ENCODE data around the gene NAPB.
A peak's percentile ranks its signal among the peaks of the same experiment; 100 is the strongest.

NAPB gene

DNA sequence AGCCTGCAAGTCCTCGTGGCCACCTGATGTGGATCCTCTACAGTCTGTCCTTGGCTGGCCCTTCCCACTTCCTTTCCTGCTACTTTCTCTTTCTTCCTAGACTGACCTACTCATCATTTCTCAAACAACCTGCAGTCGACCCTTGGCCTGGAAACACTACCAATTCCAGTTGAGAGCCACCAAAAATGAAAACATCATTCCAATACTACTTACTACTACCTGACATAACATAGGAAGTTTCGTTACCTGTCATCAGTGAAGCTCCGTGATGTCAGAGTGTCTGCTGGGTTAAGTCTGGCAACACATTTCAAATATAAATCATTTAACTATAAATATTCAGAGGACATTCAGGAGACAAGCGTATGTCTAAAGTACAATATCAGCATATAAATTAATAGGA, 45.5 kb downstream of the NAPB start:
- Histone ChIP-seq H3K36me3 (ENCODE audit: insufficient read depth, low read length) (peaks cover 74% of the 10 kb centered on the region), H3K9ac (ENCODE audit: low read depth, low read length) (no peak overlapping the region)

DNA sequence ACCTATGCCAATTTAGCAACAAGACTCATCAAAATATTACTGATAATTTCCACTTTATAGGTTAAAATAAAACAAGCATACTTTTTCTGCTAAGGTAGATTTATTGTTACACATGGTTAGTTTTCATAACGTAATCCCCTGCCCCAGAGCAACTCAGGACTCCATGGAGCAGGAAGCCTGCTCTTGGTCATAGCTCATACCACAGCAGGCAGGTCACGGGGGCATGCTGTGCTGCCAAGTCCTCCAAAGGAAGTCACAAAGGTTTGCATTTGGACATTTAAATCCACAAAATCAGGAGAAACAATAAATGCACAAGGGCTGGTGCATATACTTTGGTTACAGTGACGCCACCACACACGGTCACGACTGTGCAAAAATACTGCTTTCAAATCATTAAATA, 46.8 kb downstream of the NAPB start:
- Histone ChIP-seq H3K4me3 (ENCODE audit: low read length) (no peak overlapping the region), H3K36me3 (ENCODE audit: insufficient read depth, low read length) (peaks cover 81% of the 10 kb centered on the region), H3K4me1 (ENCODE audit: control insufficient read depth, insufficient read depth, low read length) (no peaks in the 10 kb centered on the region), H3K9me3 (replicated peaks; ENCODE audit: low read length) (no peaks in the 10 kb centered on the region), H3K4me2 (ENCODE audit: low read length) (no peak overlapping the region), H3K9ac (ENCODE audit: low read depth, low read length) (no peak overlapping the region), H3K27me3 (ENCODE audit: control insufficient read depth, insufficient read depth, low read length) (no peaks in the 10 kb centered on the region)

More for the DNA sequence above, 45.5 kb downstream of the NAPB start:
- no peak overlapping the region for H3K4me2 ChIP-seq (ENCODE audit: low read length)
- H3K9me3 ChIP-seq (replicated peaks; ENCODE audit: low read length) = no peaks in the 10 kb centered on the region
- no peak overlapping the region for H3K4me3 ChIP-seq (ENCODE audit: low read length)
- no peaks in the 10 kb centered on the region for H3K27me3 ChIP-seq (ENCODE audit: control insufficient read depth, insufficient read depth, low read length)
- H3K4me1 ChIP-seq (ENCODE audit: control insufficient read depth, insufficient read depth, low read length) = no peaks in the 10 kb centered on the region

DNA sequence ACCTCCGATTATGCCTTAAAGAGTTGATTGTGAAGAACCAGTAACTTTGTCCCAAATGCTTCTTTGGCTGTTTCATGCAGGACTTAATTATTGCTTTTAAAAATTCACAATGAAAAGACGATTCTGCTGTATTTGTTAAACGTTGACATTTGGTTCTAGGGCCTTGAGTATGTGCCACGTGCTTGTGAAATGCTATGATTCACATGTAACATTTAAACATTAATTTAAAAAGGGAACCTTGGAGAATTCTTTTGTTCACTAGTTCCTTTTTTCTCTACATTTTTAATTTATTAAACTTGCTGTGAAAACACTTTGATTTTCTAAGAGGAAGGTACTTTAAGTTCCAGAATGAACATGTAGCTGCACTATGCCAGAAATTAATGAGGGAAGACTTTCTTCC, 49.8 kb downstream of the NAPB start:
- Histone ChIP-seq H3K9ac (ENCODE audit: low read depth, low read length) (no peak overlapping the region), H3K4me1 (ENCODE audit: control insufficient read depth, insufficient read depth, low read length) (peaks cover 19% of the 10 kb centered on the region), H3K36me3 (ENCODE audit: insufficient read depth, low read length) (peaks cover 91% of the 10 kb centered on the region), H3K4me2 (ENCODE audit: low read length) (no peak overlapping the region), H3K27me3 (ENCODE audit: control insufficient read depth, insufficient read depth, low read length) (no peaks in the 10 kb centered on the region), H3K9me3 (replicated peaks; ENCODE audit: low read length) (no peaks in the 10 kb centered on the region), H3K4me3 (ENCODE audit: low read length) (no peak overlapping the region)

DNA sequence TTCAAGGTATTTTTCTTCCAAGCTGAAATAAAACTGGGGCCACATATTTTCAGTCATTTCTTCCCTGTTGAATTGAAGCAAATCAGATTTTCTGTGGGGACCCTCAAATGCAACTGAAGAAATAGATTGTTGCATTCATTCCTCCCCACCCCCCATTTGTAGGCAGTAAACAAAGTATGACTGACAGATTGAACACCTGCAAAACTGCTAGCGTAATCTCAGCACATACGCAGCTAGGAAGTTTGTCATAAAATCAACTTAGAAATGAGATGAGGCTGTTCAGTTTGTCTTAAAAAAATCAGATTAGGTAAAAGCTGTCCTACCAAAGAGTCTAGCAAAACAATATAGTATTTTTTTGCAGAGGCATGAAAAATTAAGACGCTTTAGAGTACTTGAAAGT, 50.4 kb downstream of the NAPB start:
- Histone ChIP-seq H3K36me3 (ENCODE audit: insufficient read depth, low read length) (peaks cover 88% of the 10 kb centered on the region), H3K4me1 (ENCODE audit: control insufficient read depth, insufficient read depth, low read length) (peaks cover 25% of the 10 kb centered on the region), H3K9me3 (replicated peaks; ENCODE audit: low read length) (no peaks in the 10 kb centered on the region), H3K4me2 (ENCODE audit: low read length) (no peak overlapping the region), H3K27me3 (ENCODE audit: control insufficient read depth, insufficient read depth, low read length) (no peaks in the 10 kb centered on the region), H3K9ac (ENCODE audit: low read depth, low read length) (no peak overlapping the region), H3K4me3 (ENCODE audit: low read length) (no peak overlapping the region)

DNA sequence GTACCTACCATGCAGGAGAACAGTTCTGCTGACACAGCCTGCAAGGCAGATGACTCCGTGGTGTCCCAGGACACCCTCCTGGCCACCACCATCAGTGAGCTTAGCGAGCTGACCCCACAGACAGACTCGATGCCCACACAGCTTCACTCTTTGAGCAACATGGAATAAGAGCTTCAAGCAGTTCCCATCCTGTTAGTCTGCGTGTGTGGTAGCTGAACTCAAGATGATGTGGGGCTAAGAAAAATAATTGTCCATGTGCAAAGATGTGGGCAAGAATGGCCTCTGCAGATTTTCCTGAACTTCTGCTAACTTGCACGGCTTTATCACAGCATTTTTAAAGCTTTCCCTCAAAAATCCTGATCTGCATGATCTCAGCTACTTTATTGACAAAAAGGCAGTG, 51.0 kb downstream of the NAPB start:
- no peaks in the 10 kb centered on the region for H3K9me3 ChIP-seq (replicated peaks; ENCODE audit: low read length)
- H3K4me2 ChIP-seq (ENCODE audit: low read length) = no peak overlapping the region
- no peak overlapping the region for H3K4me3 ChIP-seq (ENCODE audit: low read length)
- H3K27me3 ChIP-seq (ENCODE audit: control insufficient read depth, insufficient read depth, low read length) = no peaks in the 10 kb centered on the region
- peaks cover 26% of the 10 kb centered on the region for H3K4me1 ChIP-seq (ENCODE audit: control insufficient read depth, insufficient read depth, low read length)
- H3K9ac ChIP-seq (ENCODE audit: low read depth, low read length) = no peak overlapping the region
- peaks cover 88% of the 10 kb centered on the region for H3K36me3 ChIP-seq (ENCODE audit: insufficient read depth, low read length)

DNA sequence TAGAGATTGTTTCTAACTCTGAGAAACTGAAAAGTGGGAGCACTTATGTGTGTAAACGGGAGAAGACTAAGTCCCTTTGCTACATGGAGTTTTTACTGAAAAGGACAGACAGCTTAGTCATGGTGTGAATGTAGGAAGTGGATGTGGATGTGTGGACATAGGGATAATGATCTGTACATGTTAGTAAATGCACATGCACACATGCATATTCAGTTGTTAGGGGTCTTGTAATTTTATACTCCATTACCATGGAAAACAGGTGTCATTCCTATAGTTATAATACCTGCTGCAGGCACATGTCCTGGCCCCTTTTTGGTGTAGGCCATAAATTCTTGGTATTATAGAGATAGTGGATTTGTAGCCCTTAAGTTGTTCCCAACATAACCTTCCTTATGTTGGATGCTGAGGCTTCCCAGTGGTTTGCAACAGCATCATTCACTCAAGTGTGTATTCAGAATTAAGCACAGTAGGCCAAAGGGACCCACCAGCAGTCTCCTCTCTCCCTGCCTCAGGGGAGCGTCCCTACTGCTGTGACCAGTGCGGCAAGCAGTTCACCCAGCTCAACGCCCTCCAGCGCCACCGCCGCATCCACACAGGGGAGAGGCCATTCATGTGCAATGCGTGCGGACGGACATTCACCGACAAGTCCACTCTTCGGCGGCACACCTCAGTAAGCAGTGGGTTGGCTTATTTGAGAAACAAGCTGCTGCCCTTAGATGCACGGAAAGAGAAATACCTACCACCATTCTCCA, 52.0 kb downstream of the NAPB start:
- Histone ChIP-seq H3K4me2 (ENCODE audit: low read length) (no peak overlapping the region), H3K36me3 (ENCODE audit: insufficient read depth, low read length) (peaks cover 88% of the 10 kb centered on the region), H3K4me1 (ENCODE audit: control insufficient read depth, insufficient read depth, low read length) (peaks cover 26% of the 10 kb centered on the region), H3K27me3 (ENCODE audit: control insufficient read depth, insufficient read depth, low read length) (no peaks in the 10 kb centered on the region), H3K9me3 (replicated peaks; ENCODE audit: low read length) (no peaks in the 10 kb centered on the region), H3K4me3 (ENCODE audit: low read length) (no peak overlapping the region), H3K9ac (ENCODE audit: low read depth, low read length) (no peak overlapping the region)

DNA sequence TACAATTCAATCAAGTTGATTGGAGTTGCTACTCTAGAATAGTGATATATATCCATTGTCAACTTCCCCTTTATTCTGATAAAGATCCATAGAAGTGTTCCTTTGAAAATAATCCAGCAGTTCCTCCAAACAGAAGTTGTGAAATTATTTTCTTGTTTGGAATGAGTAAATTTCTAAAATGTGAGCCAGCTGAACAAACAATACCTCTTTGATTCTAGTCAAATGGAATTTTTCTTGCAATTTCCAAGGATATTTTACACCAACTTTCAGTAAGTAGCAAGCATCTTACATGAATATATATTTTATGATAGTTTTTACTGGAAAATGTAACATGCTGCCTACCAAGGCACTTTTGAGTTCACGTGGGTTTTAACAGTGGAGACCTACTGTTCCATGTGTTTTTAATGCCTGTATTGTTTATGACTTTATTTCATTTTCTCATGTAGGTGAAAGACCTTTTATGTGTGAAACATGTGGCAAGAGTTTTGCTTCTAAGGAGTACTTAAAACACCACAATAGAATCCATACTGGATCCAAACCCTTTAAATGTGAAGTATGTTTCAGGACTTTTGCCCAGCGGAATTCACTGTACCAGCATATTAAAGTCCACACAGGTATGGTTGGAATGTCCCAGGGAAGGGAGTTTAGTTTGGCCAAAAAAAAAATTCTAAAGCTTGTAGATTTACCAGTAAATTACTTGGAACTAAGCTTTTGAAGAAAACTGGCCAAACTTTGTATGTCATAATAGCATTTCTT, 52.8 kb downstream of the NAPB start:
- peaks cover 33% of the 10 kb centered on the region for H3K4me1 ChIP-seq (ENCODE audit: control insufficient read depth, insufficient read depth, low read length)
- no peaks in the 10 kb centered on the region for H3K9me3 ChIP-seq (replicated peaks; ENCODE audit: low read length)
- H3K36me3 ChIP-seq (ENCODE audit: insufficient read depth, low read length) = peaks cover 82% of the 10 kb centered on the region
- H3K9ac ChIP-seq (ENCODE audit: low read depth, low read length) = no peak overlapping the region
- H3K27me3 ChIP-seq (ENCODE audit: control insufficient read depth, insufficient read depth, low read length) = no peaks in the 10 kb centered on the region
- peak overlapping the region; percentile 5 for H3K4me2 ChIP-seq (ENCODE audit: low read length)
- H3K4me3 ChIP-seq (ENCODE audit: low read length) = no peak overlapping the region

DNA sequence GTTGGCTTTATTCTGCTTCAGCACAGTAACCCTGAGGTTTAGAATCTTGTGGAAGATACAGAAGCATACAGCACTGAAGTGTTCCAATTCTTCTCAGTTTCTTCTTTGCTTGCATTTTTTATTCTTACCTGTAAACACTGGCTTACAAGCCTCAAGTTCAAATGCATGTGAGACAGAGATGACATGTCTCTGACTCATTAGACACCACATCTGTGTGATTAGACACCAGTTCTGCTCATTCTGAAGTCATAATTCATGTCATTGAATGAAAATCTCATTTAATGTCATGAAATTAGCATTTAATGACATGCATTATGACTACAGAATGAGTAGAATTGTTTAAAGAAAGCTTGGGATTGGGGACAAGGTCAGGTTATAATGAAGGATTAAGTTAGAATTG, 53.5 kb downstream of the NAPB start:
- Histone ChIP-seq H3K9me3 (replicated peaks; ENCODE audit: low read length) (no peaks in the 10 kb centered on the region), H3K36me3 (ENCODE audit: insufficient read depth, low read length) (peaks cover 76% of the 10 kb centered on the region), H3K4me2 (ENCODE audit: low read length) (peak overlapping the region; percentile 5), H3K9ac (ENCODE audit: low read depth, low read length) (no peak overlapping the region), H3K27me3 (ENCODE audit: control insufficient read depth, insufficient read depth, low read length) (no peaks in the 10 kb centered on the region), H3K4me3 (ENCODE audit: low read length) (no peak overlapping the region), H3K4me1 (ENCODE audit: control insufficient read depth, insufficient read depth, low read length) (peaks cover 40% of the 10 kb centered on the region)

DNA sequence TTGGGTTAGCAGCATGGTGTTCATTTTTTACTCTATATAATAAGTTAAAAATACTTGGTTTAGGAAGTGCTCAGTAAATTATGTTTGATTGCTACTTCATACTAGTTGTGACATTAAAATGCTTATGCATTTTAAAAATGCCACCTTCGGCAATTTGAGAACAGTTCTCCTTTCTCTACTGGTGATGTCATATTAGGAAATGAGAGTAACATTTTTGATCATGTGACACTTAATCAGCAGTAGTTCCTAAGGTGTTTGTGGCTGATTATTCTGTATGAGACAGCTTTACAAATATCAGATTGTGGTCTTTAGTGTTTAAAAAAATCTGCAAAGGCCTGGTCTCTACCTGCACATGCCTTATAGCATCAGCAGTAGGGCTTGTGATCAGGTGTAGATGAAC, 54.9 kb downstream of the NAPB start:
- Histone ChIP-seq H3K4me2 (ENCODE audit: low read length) (peak overlapping the region; percentile 41), H3K36me3 (ENCODE audit: insufficient read depth, low read length) (peaks cover 62% of the 10 kb centered on the region), H3K4me1 (ENCODE audit: control insufficient read depth, insufficient read depth, low read length) (peaks cover 41% of the 10 kb centered on the region), H3K27me3 (ENCODE audit: control insufficient read depth, insufficient read depth, low read length) (no peaks in the 10 kb centered on the region), H3K9me3 (replicated peaks; ENCODE audit: low read length) (no peaks in the 10 kb centered on the region), H3K9ac (ENCODE audit: low read depth, low read length) (no peak overlapping the region), H3K4me3 (ENCODE audit: low read length) (no peak overlapping the region)

DNA sequence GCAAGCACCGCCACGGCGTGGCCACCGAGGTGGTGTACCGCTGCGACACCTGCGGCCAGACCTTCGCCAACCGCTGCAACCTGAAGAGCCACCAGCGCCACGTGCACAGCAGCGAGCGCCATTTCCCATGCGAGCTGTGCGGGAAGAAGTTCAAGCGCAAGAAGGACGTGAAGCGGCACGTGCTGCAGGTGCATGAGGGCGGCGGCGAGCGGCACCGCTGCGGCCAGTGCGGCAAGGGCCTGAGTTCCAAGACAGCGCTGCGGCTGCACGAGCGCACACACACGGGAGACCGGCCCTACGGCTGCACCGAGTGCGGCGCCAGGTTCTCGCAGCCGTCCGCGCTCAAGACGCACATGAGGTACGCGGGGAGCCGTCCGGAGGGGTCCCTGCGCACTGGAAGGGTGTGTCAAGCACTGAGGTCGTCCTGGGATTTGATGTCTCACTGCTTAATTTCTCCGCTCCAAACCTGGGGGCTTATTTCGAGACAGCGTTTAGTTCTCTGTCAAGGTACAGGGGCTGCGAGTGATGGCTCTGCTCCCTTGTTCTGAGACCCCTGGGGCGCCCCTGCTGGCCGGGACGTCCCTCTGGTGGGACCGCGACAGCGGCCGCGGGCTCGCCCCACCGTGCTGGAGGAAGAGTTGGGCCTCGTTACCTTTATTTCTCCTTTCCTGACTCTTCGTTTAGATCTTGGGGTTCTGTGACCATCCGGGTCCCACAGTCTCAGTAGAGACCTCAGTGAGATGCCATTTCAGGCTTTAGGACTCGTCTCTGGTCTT, 55.7 kb downstream of the NAPB start:
- Histone ChIP-seq H3K9ac (ENCODE audit: low read depth, low read length) (no peak overlapping the region), H3K27me3 (ENCODE audit: control insufficient read depth, insufficient read depth, low read length) (no peaks in the 10 kb centered on the region), H3K4me1 (ENCODE audit: control insufficient read depth, insufficient read depth, low read length) (peaks cover 48% of the 10 kb centered on the region), H3K4me2 (ENCODE audit: low read length) (peak overlapping the region; percentile 13), H3K4me3 (ENCODE audit: low read length) (no peak overlapping the region), H3K36me3 (ENCODE audit: insufficient read depth, low read length) (peaks cover 54% of the 10 kb centered on the region), H3K9me3 (replicated peaks; ENCODE audit: low read length) (no peaks in the 10 kb centered on the region)

DNA sequence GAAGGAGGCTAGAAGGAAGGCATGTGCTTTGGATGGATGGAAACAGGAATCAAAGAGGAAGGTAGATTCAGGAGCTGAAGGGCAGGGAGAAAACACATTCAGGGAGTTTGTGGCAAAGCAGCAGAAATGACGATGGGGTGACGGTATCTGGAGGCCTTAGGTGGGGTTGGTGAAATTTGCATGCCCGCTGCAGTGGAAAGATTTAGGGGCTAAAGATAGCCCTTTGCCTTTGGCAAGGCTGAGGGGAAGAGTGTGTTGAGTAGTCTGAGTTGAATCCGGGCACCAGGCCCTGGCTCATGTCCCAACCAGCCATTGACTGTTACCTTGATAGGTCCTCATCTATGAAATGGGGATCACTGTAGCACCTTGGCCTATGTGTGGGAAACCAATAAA, 58.0 kb downstream of the NAPB start:
- peaks cover 49% of the 10 kb centered on the region for H3K4me1 ChIP-seq (ENCODE audit: control insufficient read depth, insufficient read depth, low read length)
- H3K9ac ChIP-seq (ENCODE audit: low read depth, low read length) = peak overlapping the region; percentile 96
- no peaks in the 10 kb centered on the region for H3K9me3 ChIP-seq (replicated peaks; ENCODE audit: low read length)
- H3K4me3 ChIP-seq (ENCODE audit: low read length) = peak overlapping the region; percentile 90
- no peaks in the 10 kb centered on the region for H3K27me3 ChIP-seq (ENCODE audit: control insufficient read depth, insufficient read depth, low read length)
- H3K36me3 ChIP-seq (ENCODE audit: insufficient read depth, low read length) = peaks cover 33% of the 10 kb centered on the region
- peak overlapping the region; percentile 96 for H3K4me2 ChIP-seq (ENCODE audit: low read length)
